IMR-90 (cell line): ENCODE results near the gene PTRH2. TPM values are rescaled to one million over a fixed set of nuclear protein-coding genes. Genes with fewer than 3 reads are reported as not detected.

ENCODE experiments used
- ATAC-seq: fragments of 200-7000 bp; cut with Tn5 transposase; 2 replicates; pipeline ENCODE4 v1.9.1; 2020; ENCODE audit warnings: low read depth, mild to moderate bottlenecking, moderate library complexity
- BruUV-seq: library from RNA; stranded (reverse); fragments of 400-500 nt; replicated peaks from 2 replicates; lab custom pipeline; 2021; lab: Mats Ljungman, UMichigan
- CTCF ChIA-PET: fragments of 300-600 bp; formaldehyde crosslinking; extraction: SDS; loops from one replicate; lab custom pipeline; 2021; ENCODE audit warnings: antibody characterized with exemption; lab: Yijun Ruan, JAX
- POLR2A ChIA-PET: fragments of 300-600 bp; sonication (Branson Sonifier 250); formaldehyde crosslinking; loops from one replicate; lab custom pipeline; 2022; ENCODE audit warnings: antibody characterized with exemption; ENCODE audit not compliant: unreplicated experiment; lab: Charles Lee
- DNase-seq: peaks from one replicate; pipeline ENCODE4 v3.0.0; 2013
- H2AFZ ChIP-seq: replicated peaks from 2 replicates; pipeline ENCODE3; 2013; ENCODE audit warnings: low read length, mild to moderate bottlenecking; ENCODE audit not compliant: poor library complexity
- H2AK5ac ChIP-seq: 2 replicates; pipeline ENCODE4 v1.6.1; 2013; ENCODE audit warnings: low read depth, low read length, inconsistent platforms
- H2AK9ac ChIP-seq: replicated peaks from 2 replicates; pipeline ENCODE3; 2013; ENCODE audit warnings: mild to moderate bottlenecking, low read depth, low read length, moderate library complexity; ENCODE audit not compliant: poor library complexity
- H2BK120ac ChIP-seq: 2 replicates; pipeline ENCODE4 v1.6.1; 2013; ENCODE audit warnings: low read depth, low read length, inconsistent platforms
- H2BK15ac ChIP-seq: 3 replicates; pipeline ENCODE4 v1.6.1; 2013; ENCODE audit warnings: low read depth, low read length, inconsistent platforms
- H2BK20ac ChIP-seq: 2 replicates; pipeline ENCODE4 v1.6.1; 2013; ENCODE audit warnings: low read depth, mild to moderate bottlenecking, inconsistent platforms, low read length, moderate library complexity
- H2BK5ac ChIP-seq: 2 replicates; pipeline ENCODE4 v1.6.1; 2013; ENCODE audit warnings: mild to moderate bottlenecking, low read depth, low read length, inconsistent platforms; ENCODE audit not compliant: poor library complexity, severe bottlenecking
- H3K14ac ChIP-seq: replicated peaks from 2 replicates; pipeline ENCODE4 v1.6.1; 2013; ENCODE audit warnings: low read depth, low read length, inconsistent platforms
- H3K18ac ChIP-seq: 2 replicates; pipeline ENCODE4 v1.6.1; 2013; ENCODE audit warnings: low read depth, low read length, control low read depth
- H3K23ac ChIP-seq: 2 replicates; pipeline ENCODE4 v1.6.1; 2013; ENCODE audit warnings: low read depth, low read length, inconsistent platforms
- H3K27ac ChIP-seq: 2 replicates; pipeline ENCODE4 v1.5.1; 2013; ENCODE audit warnings: mild to moderate bottlenecking, control low read depth, low read length; ENCODE audit not compliant: insufficient read depth
- H3K27me3 ChIP-seq: 2 replicates; pipeline ENCODE4 v1.6.1; 2013; ENCODE audit warnings: low read length; ENCODE audit not compliant: control insufficient read depth, insufficient read depth
- H3K36me3 ChIP-seq: 2 replicates; pipeline ENCODE4 v1.6.1; 2013; ENCODE audit warnings: low read length, mixed read lengths; ENCODE audit not compliant: control insufficient read depth, insufficient read depth
- H3K4ac ChIP-seq: 2 replicates; pipeline ENCODE4 v1.6.1; 2013; ENCODE audit warnings: low read depth, low read length, inconsistent platforms
- H3K4me1 ChIP-seq: 2 replicates; pipeline ENCODE4 v1.6.1; 2013; ENCODE audit warnings: low read length, mixed read lengths; ENCODE audit not compliant: control insufficient read depth, insufficient read depth
- H3K4me2 ChIP-seq: 2 replicates; pipeline ENCODE4 v1.6.1; 2013; ENCODE audit warnings: low read depth, mild to moderate bottlenecking, control low read depth, low read length, moderate library complexity
- H3K4me3 ChIP-seq: 2 replicates; pipeline ENCODE4 v1.5.1; 2013; ENCODE audit warnings: low read depth, mild to moderate bottlenecking, control low read depth, low read length, moderate library complexity; ENCODE audit not compliant: insufficient read depth
- H3K56ac ChIP-seq: 2 replicates; pipeline ENCODE4 v1.6.1; 2013; ENCODE audit warnings: low read length, inconsistent platforms; ENCODE audit not compliant: insufficient read depth; ENCODE audit errors: extremely low read depth
- H3K79me1 ChIP-seq, 2 experiments: 2 replicates each; pipeline ENCODE4 v1.6.1; 2013; ENCODE audit warnings: low read length in 2 of 2, inconsistent platforms in 1 of 2, low read depth in 1 of 2
- H3K9ac ChIP-seq: 2 replicates; pipeline ENCODE4 v1.6.1; 2013; ENCODE audit warnings: low read depth, low read length, control low read depth
- H3K9me1 ChIP-seq: 2 replicates; pipeline ENCODE4 v1.6.1; 2013; ENCODE audit warnings: low read length, inconsistent platforms; ENCODE audit not compliant: insufficient read depth
- H3K9me3 ChIP-seq: 2 replicates; pipeline ENCODE4 v1.6.1; 2013; ENCODE audit warnings: low read length; ENCODE audit not compliant: control insufficient read depth, insufficient read depth
- H4K20me1 ChIP-seq: 2 replicates; pipeline ENCODE4 v1.6.1; 2013; ENCODE audit warnings: low read length, inconsistent platforms; ENCODE audit not compliant: insufficient read depth
- H4K5ac ChIP-seq: 2 replicates; pipeline ENCODE4 v1.6.1; 2013; ENCODE audit warnings: mild to moderate bottlenecking, low read depth, low read length, control low read depth
- H4K8ac ChIP-seq, 2 experiments: 2 replicates each; pipeline ENCODE4 v1.6.1; 2013; ENCODE audit warnings: low read depth in 2 of 2, low read length in 2 of 2, control low read depth in 1 of 2, inconsistent platforms in 1 of 2
- H4K91ac ChIP-seq: 2 replicates; pipeline ENCODE4 v1.6.1; 2013; ENCODE audit warnings: low read depth, low read length, inconsistent platforms; ENCODE audit not compliant: insufficient read depth
- BHLHE40 ChIP-seq: fragments of 150-350 bp; IDR thresholded peaks from 2 replicates; pipeline ENCODE4 v1.6.1; 2016; ENCODE audit warnings: mild to moderate bottlenecking, low read depth, low read length
- CEBPB ChIP-seq: IDR thresholded peaks from 2 replicates; pipeline ENCODE4 v1.6.1; 2012; ENCODE audit warnings: low read depth, low read length, improper control_type of control experiment
- FOS ChIP-seq: fragments of 150-350 bp; IDR thresholded peaks from 2 replicates; pipeline ENCODE4 v1.6.1; 2016; ENCODE audit warnings: low read depth, low read length
- MAZ ChIP-seq: IDR thresholded peaks from 2 replicates; pipeline ENCODE4 v1.6.1; 2012; ENCODE audit warnings: low read depth, mild to moderate bottlenecking, low read length, improper control_type of control experiment, moderate library complexity, borderline replicate concordance
- POLR2A ChIP-seq: IDR thresholded peaks from 2 replicates; pipeline ENCODE4 v1.6.1; 2012; ENCODE audit warnings: mild to moderate bottlenecking, low read depth, low read length
- RFX5 ChIP-seq: IDR thresholded peaks from 2 replicates; pipeline ENCODE4 v1.8.0; 2012; ENCODE audit warnings: low read depth, mild to moderate bottlenecking, low read length, moderate library complexity
- SMC3 ChIP-seq: fragments of 150-350 bp; IDR thresholded peaks from 2 replicates; pipeline ENCODE4 v1.6.1; 2016; ENCODE audit warnings: low read depth, mild to moderate bottlenecking, antibody characterized with exemption, low read length, moderate library complexity
- dilution Hi-C: fragments of 300-500 bp; cut with HindIII; formaldehyde crosslinking; loops from one replicate; pipeline ENCODE4 v1.14.3; 2018; ENCODE audit warnings: low sequenced_read_pairs; ENCODE audit not compliant: unreplicated experiment
- in situ Hi-C: fragments of 300-500 bp; cut with MboI; formaldehyde crosslinking; loops from 3 replicates; pipeline ENCODE4 v1.14.3; 2019; ENCODE audit warnings: low sequenced_read_pairs, inconsistent platforms, mixed read lengths
- intact Hi-C: fragments of 100-400 bp; cut with micrococcal nuclease; formaldehyde crosslinking; loops from 2 replicates; pipeline ENCODE4 v1.10.0; 2022
- polyA plus RNA-seq, 3 experiments: library from polyadenylated mRNA; depleted of rRNA; stranded (reverse); fragments of >200 nt; gene quantifications; 2 replicates each; pipeline ENCODE4 v1.2.3, GENCODE V29; 2012; ENCODE audit warnings: low replicate concordance in 1 of 3
- total RNA-seq: library from RNA; depleted of rRNA; stranded (reverse); fragments of >200 nt; gene quantifications from 2 replicates; pipeline ENCODE4 v1.2.3, GENCODE V29; 2012
- TF ChIP-seq, protein P1 (sequence below): fragments of 150-350 bp; IDR thresholded peaks from 2 replicates; pipeline ENCODE4 v1.6.1; 2016; ENCODE audit warnings: low read depth, mild to moderate bottlenecking, low read length, moderate library complexity, borderline replicate concordance

The PTRH2 gene
- total and polyA plus RNA-seq, 2 of the 4 experiments (the other 2 are of a cell fraction): 24.9 to 49.7 TPM

DNA sequence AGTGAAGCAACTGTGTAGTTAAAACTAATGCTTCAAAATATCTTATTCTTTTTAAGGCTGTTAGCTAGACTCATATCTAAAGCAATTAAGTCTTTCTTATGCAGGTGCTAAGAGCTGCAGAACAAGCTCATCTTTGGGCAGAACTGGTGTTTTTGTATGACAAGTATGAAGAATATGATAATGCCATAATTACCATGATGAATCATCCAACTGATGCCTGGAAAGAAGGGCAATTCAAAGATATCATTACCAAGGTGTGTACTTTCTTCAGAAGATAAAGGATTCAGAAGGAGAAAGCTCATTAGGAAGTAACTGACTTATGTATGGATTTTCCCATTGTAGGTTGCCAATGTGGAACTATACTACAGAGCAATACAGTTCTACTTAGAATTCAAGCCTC is 23.9 kb downstream of the PTRH2 start:
- dilution Hi-C loops (no loop called here), in situ Hi-C loops (loop anchor here (10.0 kb wide), 1 partner anchor 372 kb away; no protein-coding TSS in a partner anchor), intact Hi-C loops (no loop called here)
- ATAC-seq (no peak), DNase-seq (no peak)
- no peak overlapping the region for H4K5ac ChIP-seq
- TF ChIP-seq BHLHE40 (no peak), POLR2A (no peak), FOS (no peak), SMC3 (no peak), RFX5 (no peak), MAZ (no peak), CEBPB (no peak)
- TF ChIP-seq, protein P1, sequence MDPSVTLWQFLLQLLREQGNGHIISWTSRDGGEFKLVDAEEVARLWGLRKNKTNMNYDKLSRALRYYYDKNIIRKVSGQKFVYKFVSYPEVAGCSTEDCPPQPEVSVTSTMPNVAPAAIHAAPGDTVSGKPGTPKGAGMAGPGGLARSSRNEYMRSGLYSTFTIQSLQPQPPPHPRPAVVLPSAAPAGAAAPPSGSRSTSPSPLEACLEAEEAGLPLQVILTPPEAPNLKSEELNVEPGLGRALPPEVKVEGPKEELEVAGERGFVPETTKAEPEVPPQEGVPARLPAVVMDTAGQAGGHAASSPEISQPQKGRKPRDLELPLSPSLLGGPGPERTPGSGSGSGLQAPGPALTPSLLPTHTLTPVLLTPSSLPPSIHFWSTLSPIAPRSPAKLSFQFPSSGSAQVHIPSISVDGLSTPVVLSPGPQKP: no peak
- no TSS peak for BruUV-seq
- no peak overlapping the region for H3K23ac ChIP-seq
- peaks cover 63% of the 10 kb centered on the region for H3K36me3 ChIP-seq
- H2AK5ac ChIP-seq: no peak overlapping the region
- H3K4me2 ChIP-seq: no peak overlapping the region
- H3K9me3 ChIP-seq: no peaks in the 10 kb centered on the region
- H2AK9ac ChIP-seq: no peak overlapping the region
- H2BK15ac ChIP-seq: no peak overlapping the region
- H3K4ac ChIP-seq: no peak overlapping the region
- no peak overlapping the region for H2BK20ac ChIP-seq
- POLR2A ChIA-PET: no interaction called here
- peaks cover 3% of the 10 kb centered on the region; the same call in 1 of the 2 replicates for H3K4me1 ChIP-seq
- no peak overlapping the region for H2BK120ac ChIP-seq
- H3K27me3 ChIP-seq: no peaks in the 10 kb centered on the region
- H3K9me1 ChIP-seq: peaks cover 3% of the 10 kb centered on the region
- H3K27ac ChIP-seq: no peak overlapping the region
- H4K91ac ChIP-seq: no peak overlapping the region
- H4K20me1 ChIP-seq: no peaks in the 10 kb centered on the region; the same call in 1 of the 2 replicates
- peaks cover 29 to 66% of the 10 kb centered on the region in 2 experiments for H3K79me1 ChIP-seq
- H3K18ac ChIP-seq: no peak overlapping the region
- H4K8ac ChIP-seq: no peak overlapping the region
- H3K14ac ChIP-seq: no peak overlapping the region
- CTCF ChIA-PET: no interaction called here
- H3K56ac ChIP-seq: no peak overlapping the region
- no peak overlapping the region for H2AFZ ChIP-seq
- H3K9ac ChIP-seq: no peak overlapping the region
- no peak overlapping the region for H2BK5ac ChIP-seq
- H3K4me3 ChIP-seq: no peak overlapping the region
